A673 (cell line): ENCODE measurements around the gene THPO. TPM values are rescaled to one million over a fixed set of nuclear protein-coding genes. Genes with fewer than 3 reads are reported as not detected.

Experiments
- BruUV-seq: library from RNA; stranded (reverse); fragments of 400-500 nt; replicated peaks from 2 replicates; lab custom pipeline; 2021; lab: Mats Ljungman, UMichigan
- CTCF ChIA-PET: fragments of 300-600 bp; sonication (Branson Sonifier 250); formaldehyde crosslinking; loops from one replicate; lab custom pipeline; 2022; ENCODE audit warnings: antibody characterized with exemption; lab: Charles Lee
- POLR2A ChIA-PET: fragments of 300-600 bp; sonication (Branson Sonifier 250); formaldehyde crosslinking; loops from one replicate; lab custom pipeline; 2022; ENCODE audit warnings: antibody characterized with exemption; ENCODE audit not compliant: low non-redundant PET; lab: Charles Lee
- DNase-seq: peaks from one replicate; pipeline ENCODE4 v3.0.0-alpha.2; 2015; ENCODE audit warnings: low spot score
- H3K27ac ChIP-seq: fragments of 200-600 bp; sonication (generic); 2 replicates; pipeline ENCODE4 v1.5.1; 2016; ENCODE audit warnings: mixed run types, low read depth, mild to moderate bottlenecking, mixed read lengths, antibody characterized with exemption, low read length; ENCODE audit not compliant: poor library complexity, severe bottlenecking
- H3K27me3 ChIP-seq: fragments of 200-600 bp; sonication (generic); replicated peaks from 2 replicates; pipeline ENCODE4 v1.6.1; 2017; ENCODE audit warnings: mixed run types, low read depth, mild to moderate bottlenecking, mixed read lengths, antibody characterized with exemption, low read length; ENCODE audit not compliant: insufficient read depth, poor library complexity
- H3K36me3 ChIP-seq: fragments of 200-600 bp; sonication (generic); 2 replicates; pipeline ENCODE4 v1.6.1; 2016; ENCODE audit warnings: mixed run types, mild to moderate bottlenecking, mixed read lengths, antibody characterized with exemption, low read length; ENCODE audit not compliant: insufficient read depth, poor library complexity, severe bottlenecking
- H3K4me1 ChIP-seq: fragments of 200-600 bp; sonication (generic); 2 replicates; pipeline ENCODE4 v1.6.1; 2017; ENCODE audit warnings: mixed run types, mild to moderate bottlenecking, mixed read lengths, antibody characterized with exemption, low read length; ENCODE audit not compliant: insufficient read depth, poor library complexity, severe bottlenecking
- H3K4me3 ChIP-seq: fragments of 200-600 bp; sonication (generic); 2 replicates; pipeline ENCODE4 v1.5.1; 2016; ENCODE audit warnings: low read depth, mixed run types, mild to moderate bottlenecking, mixed read lengths, low read length; ENCODE audit not compliant: poor library complexity, severe bottlenecking
- H3K9me3 ChIP-seq: fragments of 200-600 bp; sonication (generic); 2 replicates; pipeline ENCODE4 v1.6.1; 2016; ENCODE audit warnings: mixed run types, low read depth, mild to moderate bottlenecking, mixed read lengths, antibody characterized with exemption, low read length; ENCODE audit not compliant: poor library complexity, severe bottlenecking
- EZH2 ChIP-seq: fragments of 200-600 bp; sonication (generic); IDR thresholded peaks from 2 replicates; pipeline ENCODE4 v1.6.1; 2017; ENCODE audit warnings: borderline replicate concordance, low read depth, mild to moderate bottlenecking, mixed read lengths, antibody characterized with exemption, low read length; ENCODE audit not compliant: poor library complexity, severe bottlenecking
- intact Hi-C: fragments of 100-400 bp; cut with micrococcal nuclease; formaldehyde crosslinking; loops from one replicate; pipeline ENCODE4 v1.10.0; 2022; ENCODE audit not compliant: unreplicated experiment
- total RNA-seq: library from RNA; stranded (reverse); gene quantifications from 2 replicates; pipeline ENCODE4 v1.2.3, GENCODE V29; 2021
- TF ChIP-seq, protein P1 (sequence below): fragments of 300-800, 200-600 bp; sonication (generic); conservative IDR thresholded peaks from 2 replicates; pipeline ENCODE4 v1.5.1; 2017; ENCODE audit warnings: low read depth, mild to moderate bottlenecking, antibody characterized with exemption, low read length, moderate library complexity, mixed read lengths

THPO gene
- total RNA-seq, 1 experiment from 2014 or later = not detected

DNA sequence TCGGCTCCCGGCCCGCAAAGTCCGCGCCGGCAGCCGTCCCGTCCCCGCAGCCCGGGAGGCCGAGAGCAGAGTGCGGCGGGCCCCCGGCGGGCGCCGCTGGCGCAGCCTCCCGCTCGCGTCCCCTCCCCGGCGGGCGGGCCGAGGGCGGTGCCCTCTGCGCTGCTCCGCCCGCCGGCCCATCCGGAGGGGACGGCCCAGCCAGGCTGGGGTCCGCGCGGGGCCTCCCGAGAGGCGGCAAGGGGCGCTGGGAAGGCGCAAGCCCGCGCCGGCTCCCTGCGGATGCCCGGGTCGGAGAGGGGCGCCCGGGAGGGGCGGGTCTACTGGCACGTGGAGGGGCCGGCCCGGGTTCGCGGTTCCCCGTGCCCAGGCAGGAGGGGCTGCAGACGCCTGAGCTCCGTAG is 16.5 kb downstream of the THPO start, which contains the start of the genes CLCN2 and POLR2H:
Gene CLCN2 (minus strand): TSS at position 74 of the 400 bp plus-strand sequence. CDS start 126 bp downstream, outside the sequence.
Gene POLR2H (plus strand): TSS at position 179 of the 400 bp plus-strand sequence. CDS start 1,783 bp downstream, outside the sequence.
- intact Hi-C loops = no loop called here
- Histone ChIP-seq H3K27ac (peak within 1 kb of the TSS; percentile 89), H3K36me3 (peaks cover 11% of the 10 kb centered on the region), H3K4me3 (peak within 1 kb of the TSS; percentile 81), H3K27me3 (no peaks in the 10 kb centered on the region), H3K9me3 (no peaks in the 10 kb centered on the region), H3K4me1 (peaks cover 11% of the 10 kb centered on the region)
- no peak for TF ChIP-seq EZH2
- TF ChIP-seq, protein P1, sequence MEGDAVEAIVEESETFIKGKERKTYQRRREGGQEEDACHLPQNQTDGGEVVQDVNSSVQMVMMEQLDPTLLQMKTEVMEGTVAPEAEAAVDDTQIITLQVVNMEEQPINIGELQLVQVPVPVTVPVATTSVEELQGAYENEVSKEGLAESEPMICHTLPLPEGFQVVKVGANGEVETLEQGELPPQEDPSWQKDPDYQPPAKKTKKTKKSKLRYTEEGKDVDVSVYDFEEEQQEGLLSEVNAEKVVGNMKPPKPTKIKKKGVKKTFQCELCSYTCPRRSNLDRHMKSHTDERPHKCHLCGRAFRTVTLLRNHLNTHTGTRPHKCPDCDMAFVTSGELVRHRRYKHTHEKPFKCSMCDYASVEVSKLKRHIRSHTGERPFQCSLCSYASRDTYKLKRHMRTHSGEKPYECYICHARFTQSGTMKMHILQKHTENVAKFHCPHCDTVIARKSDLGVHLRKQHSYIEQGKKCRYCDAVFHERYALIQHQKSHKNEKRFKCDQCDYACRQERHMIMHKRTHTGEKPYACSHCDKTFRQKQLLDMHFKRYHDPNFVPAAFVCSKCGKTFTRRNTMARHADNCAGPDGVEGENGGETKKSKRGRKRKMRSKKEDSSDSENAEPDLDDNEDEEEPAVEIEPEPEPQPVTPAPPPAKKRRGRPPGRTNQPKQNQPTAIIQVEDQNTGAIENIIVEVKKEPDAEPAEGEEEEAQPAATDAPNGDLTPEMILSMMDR = no peak
- peak; percentile 49 for DNase-seq
- CTCF ChIA-PET = no interaction called here
- POLR2A ChIA-PET = no interaction called here
- no TSS peak for BruUV-seq

DNA sequence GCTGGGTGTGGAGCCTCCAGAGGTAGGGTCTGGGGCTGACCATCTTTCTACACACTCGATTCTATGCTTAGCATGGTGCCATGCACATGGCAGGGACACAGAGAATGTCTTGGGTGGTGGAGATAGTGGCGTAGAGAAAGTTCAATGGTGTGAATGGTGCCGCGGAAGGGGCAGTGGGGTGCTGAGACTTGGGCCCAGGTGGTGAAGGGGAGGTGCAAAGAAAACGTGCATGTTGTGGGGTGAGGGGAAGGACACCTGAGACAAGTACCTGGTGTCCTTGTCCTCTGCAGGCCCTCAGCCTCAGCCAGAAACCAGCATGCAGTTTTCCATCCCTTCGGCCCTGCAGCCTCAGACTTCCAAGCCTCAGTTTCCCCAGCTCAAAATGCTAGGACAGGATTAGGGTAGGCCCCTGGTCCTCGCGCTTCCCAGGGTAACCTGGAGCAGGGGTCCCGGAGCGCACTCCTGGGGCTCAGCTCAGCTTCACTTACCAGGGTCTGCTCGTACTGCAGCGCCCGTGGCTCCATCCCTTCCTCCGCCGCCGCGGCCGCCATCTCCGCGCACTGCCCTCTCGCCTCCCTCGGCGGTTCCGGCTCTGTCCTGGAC is 17.0 kb downstream of the THPO start:
- H3K27ac ChIP-seq = no peak overlapping the region
- H3K36me3 ChIP-seq = peaks cover 9% of the 10 kb centered on the region
- peak overlapping the region; percentile 81 for H3K4me3 ChIP-seq
- DNase-seq = no peak
- TF ChIP-seq, protein P1 = no peak
- TF ChIP-seq EZH2 = no peak
- CTCF ChIA-PET = no interaction called here
- no peaks in the 10 kb centered on the region for H3K27me3 ChIP-seq
- H3K9me3 ChIP-seq = no peaks in the 10 kb centered on the region
- intact Hi-C loops = no loop called here
- peaks cover 11% of the 10 kb centered on the region for H3K4me1 ChIP-seq
- POLR2A ChIA-PET = no interaction called here
- no TSS peak for BruUV-seq

DNA sequence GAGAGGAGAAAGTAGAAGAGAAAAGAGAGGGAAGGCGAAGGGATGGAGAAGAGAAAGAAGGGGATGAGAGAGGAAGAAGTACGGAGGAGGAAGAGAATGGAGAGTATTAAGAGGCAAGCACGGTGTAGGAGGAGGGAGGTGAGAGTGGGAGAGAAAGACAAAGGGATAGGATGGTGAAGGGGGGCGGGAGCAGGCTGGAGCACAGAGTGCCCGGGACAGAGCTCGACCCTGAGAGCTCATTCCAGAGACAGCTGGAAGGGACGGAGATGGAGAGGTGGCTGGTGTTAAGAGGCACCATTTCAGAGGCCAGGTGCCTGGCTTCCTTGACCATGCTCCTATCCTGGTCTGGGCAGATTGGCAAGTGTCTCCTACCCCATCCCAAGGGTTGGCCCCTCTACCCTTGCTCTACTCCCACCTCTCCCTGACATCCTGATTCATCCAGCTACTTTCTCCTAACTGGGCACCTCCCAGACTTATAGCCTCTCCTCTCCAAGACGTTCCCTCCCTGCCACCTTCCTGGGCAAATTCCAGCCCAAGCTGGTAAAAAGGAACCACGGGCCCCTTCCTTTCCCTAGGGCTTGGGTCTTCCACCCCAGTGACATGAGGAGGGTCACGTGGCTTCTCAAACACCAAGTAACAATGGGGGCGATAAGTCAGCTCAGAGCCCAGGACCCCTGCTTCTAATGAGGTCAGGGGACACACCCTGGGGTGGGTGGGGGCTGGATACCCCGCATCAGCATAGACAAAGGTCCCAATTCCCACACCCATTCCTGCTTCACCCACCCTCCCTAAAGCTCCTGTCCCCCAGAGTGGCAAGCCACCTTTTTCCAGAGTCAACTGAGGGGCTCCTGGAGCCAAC is 17.7 kb downstream of the THPO start:
- no peak for TF ChIP-seq EZH2
- TF ChIP-seq, protein P1 = no peak
- ChIA-PET CTCF (no interaction called here), POLR2A (no interaction called here)
- H3K4me3 ChIP-seq = peak overlapping the region; percentile 81
- intact Hi-C loops = no loop called here
- H3K4me1 ChIP-seq = peaks cover 11% of the 10 kb centered on the region
- no peaks in the 10 kb centered on the region for H3K9me3 ChIP-seq
- H3K27me3 ChIP-seq = no peaks in the 10 kb centered on the region
- BruUV-seq = no TSS peak
- H3K36me3 ChIP-seq = peaks cover 7% of the 10 kb centered on the region
- no peak for DNase-seq
- no peak overlapping the region for H3K27ac ChIP-seq
